H1 (cell line): Measurements from ENCODE around the gene NCBP1. TPM values are rescaled to one million over a fixed set of nuclear protein-coding genes. Genes with fewer than 3 reads are reported as not detected.

ENCODE experiments used
- CTCF ChIA-PET: fragments of 300-600 bp; sonication (Branson Sonifier 250); formaldehyde crosslinking; loops from one replicate; lab custom pipeline; 2021; ENCODE audit not compliant: partially characterized antibody; lab: Charles Lee
- POLR2A ChIA-PET: fragments of 300-600 bp; sonication (Branson Sonifier 250); formaldehyde crosslinking; loops from one replicate; lab custom pipeline; 2021; ENCODE audit warnings: inconsistent platforms; ENCODE audit not compliant: partially characterized antibody; lab: Charles Lee
- DNase-seq, 2 experiments: peaks; one replicate each; pipeline versions ENCODE4 v3.0.0 to v3.0.0-alpha.2; 2010 to 2022; ENCODE audit warnings: low spot score in 2 of 2, low read depth in 1 of 2, mixed read lengths in 1 of 2
- FAIRE-seq: peaks from 2 replicates; lab custom pipeline; 2011; peaks lifted over from hg19 to GRCh38; lab: Jason Lieb, UNC
- H2AFZ ChIP-seq: 2 replicates; pipeline ENCODE4 v1.8.1; 2012; ENCODE audit warnings: low read length, inconsistent platforms
- H2AK5ac ChIP-seq: 2 replicates; pipeline ENCODE4 v1.6.1; 2013; ENCODE audit warnings: low read depth, low read length
- H2BK120ac ChIP-seq: replicated peaks from 2 replicates; pipeline ENCODE3; 2013; ENCODE audit warnings: low read depth, low read length, inconsistent platforms
- H2BK12ac ChIP-seq: 2 replicates; pipeline ENCODE4 v1.6.1; 2013; ENCODE audit warnings: low read depth, low read length
- H2BK15ac ChIP-seq: 2 replicates; pipeline ENCODE4 v1.6.1; 2013; ENCODE audit warnings: low read length
- H2BK20ac ChIP-seq: 2 replicates; pipeline ENCODE4 v1.6.1; 2013; ENCODE audit warnings: low read length
- H2BK5ac ChIP-seq: 2 replicates; pipeline ENCODE4 v1.6.1; 2013; ENCODE audit warnings: low read depth, low read length
- H3K14ac ChIP-seq: 2 replicates; pipeline ENCODE4 v1.6.1; 2013; ENCODE audit warnings: inconsistent platforms; ENCODE audit not compliant: insufficient read length
- H3K18ac ChIP-seq: 2 replicates; pipeline ENCODE4 v1.6.1; 2013; ENCODE audit warnings: low read length; ENCODE audit errors: extremely low read depth
- H3K23ac ChIP-seq: 2 replicates; pipeline ENCODE4 v1.6.1; 2013; ENCODE audit warnings: inconsistent platforms; ENCODE audit not compliant: insufficient read length
- H3K23me2 ChIP-seq: 2 replicates; pipeline ENCODE4 v1.6.1; 2013; ENCODE audit warnings: low read depth, low read length
- H3K27ac ChIP-seq: 2 replicates; pipeline ENCODE4 v1.6.1; 2011; ENCODE audit warnings: low read depth, low read length, inconsistent platforms
- H3K27me3 ChIP-seq, 4 experiments: replicated peaks in 1 of 4; 1 replicate in 1 of 4; 2 replicates in 3 of 4; pipeline versions ENCODE4 v1.6.1 to v1.8.1; 2011 to 2013; ENCODE audit warnings: low read length in 3 of 4, mild to moderate bottlenecking in 3 of 4, inconsistent platforms in 2 of 4, mixed read lengths in 2 of 4, moderate library complexity in 1 of 4; ENCODE audit not compliant: control insufficient read depth in 3 of 4, insufficient read depth in 3 of 4; ENCODE audit errors: extremely low read depth in 1 of 4
- H3K36me3 ChIP-seq, 4 experiments: 2 replicates each; pipeline versions ENCODE4 v1.6.1 to v1.8.1; 2011 to 2013; ENCODE audit warnings: mild to moderate bottlenecking in 4 of 4, low read length in 3 of 4, moderate library complexity in 2 of 4, control low read depth in 1 of 4, inconsistent platforms in 1 of 4; ENCODE audit not compliant: insufficient read depth in 4 of 4, control insufficient read depth in 2 of 4
- H3K4ac ChIP-seq: replicated peaks from 2 replicates; pipeline ENCODE3; 2013; ENCODE audit warnings: low read length, low read depth, mixed read lengths, inconsistent platforms; ENCODE audit not compliant: insufficient read length
- H3K4me1 ChIP-seq, 4 experiments: replicated peaks in 1 of 4; 1 replicate in 1 of 4; 2 replicates in 3 of 4; pipeline versions ENCODE4 v1.6.1 to v1.8.1; 2011 to 2013; ENCODE audit warnings: low read length in 3 of 4, inconsistent platforms in 2 of 4, mixed read lengths in 1 of 4; ENCODE audit not compliant: insufficient read depth in 4 of 4, control insufficient read depth in 3 of 4
- H3K4me2 ChIP-seq, 2 experiments: 2 replicates each; pipeline versions ENCODE4 v1.6.1 to v1.8.1; 2011 to 2013; ENCODE audit warnings: low read depth in 2 of 2, low read length in 2 of 2, control low read depth in 1 of 2, inconsistent platforms in 1 of 2, mild to moderate bottlenecking in 1 of 2; ENCODE audit not compliant: insufficient read depth in 1 of 2
- H3K4me3 ChIP-seq, 4 experiments: fragments of 200-600, 300-600 bp in 1 of 4; sonication (generic), shearing (Covaris generic), sonication (Bioruptor Twin) in 1 of 4; 2 replicates each; pipeline versions ENCODE4 v1.5.1 to v1.8.1; 2011 to 2016; ENCODE audit warnings: low read length in 4 of 4, low read depth in 3 of 4, control low read depth in 2 of 4, inconsistent platforms in 2 of 4, mild to moderate bottlenecking in 2 of 4, mixed read lengths in 1 of 4, moderate library complexity in 1 of 4; ENCODE audit not compliant: insufficient read depth in 2 of 4; ENCODE audit errors: extremely low read depth in 1 of 4
- H3K56ac ChIP-seq: replicated peaks from 2 replicates; pipeline ENCODE3; 2013; ENCODE audit warnings: low read depth, mild to moderate bottlenecking, mixed read lengths, low read length, inconsistent platforms; ENCODE audit not compliant: insufficient read length
- H3K79me1 ChIP-seq: 2 replicates; pipeline ENCODE4 v1.6.1; 2013; ENCODE audit warnings: low read depth, low read length, control low read depth
- H3K79me2 ChIP-seq, 2 experiments: 2 replicates each; pipeline versions ENCODE4 v1.6.1 to v1.8.1; 2012 to 2013; ENCODE audit warnings: low read length in 2 of 2, mild to moderate bottlenecking in 2 of 2, inconsistent platforms in 1 of 2; ENCODE audit not compliant: insufficient read depth in 2 of 2, control insufficient read depth in 1 of 2
- H3K9ac ChIP-seq, 4 experiments: replicated peaks in 1 of 4; 1 replicate in 1 of 4; 2 replicates in 3 of 4; pipeline versions ENCODE4 v1.6.1 to v1.8.1; 2011 to 2013; ENCODE audit warnings: low read depth in 3 of 4, low read length in 3 of 4, control low read depth in 2 of 4, mild to moderate bottlenecking in 2 of 4, moderate library complexity in 2 of 4, inconsistent platforms in 1 of 4; ENCODE audit errors: extremely low read depth in 1 of 4
- H3K9me3 ChIP-seq, 2 experiments: 2 replicates each; pipeline versions ENCODE4 v1.6.1 to v1.8.1; 2012 to 2013; ENCODE audit warnings: mild to moderate bottlenecking in 2 of 2, moderate library complexity in 2 of 2, control low read depth in 1 of 2, inconsistent platforms in 1 of 2, low read depth in 1 of 2, low read length in 1 of 2, mixed read lengths in 1 of 2; ENCODE audit not compliant: insufficient read depth in 2 of 2
- H4K20me1 ChIP-seq, 2 experiments: replicated peaks in 1 of 2; 2 replicates each; pipeline versions ENCODE3 to v1.8.1; 2011 to 2013; ENCODE audit warnings: inconsistent platforms in 2 of 2, low read length in 2 of 2, mild to moderate bottlenecking in 1 of 2; ENCODE audit not compliant: insufficient read depth in 2 of 2, control insufficient read depth in 1 of 2
- H4K5ac ChIP-seq: 2 replicates; pipeline ENCODE4 v1.6.1; 2013; ENCODE audit warnings: low read length, low read depth, mixed read lengths, inconsistent platforms; ENCODE audit not compliant: insufficient read length
- H4K8ac ChIP-seq: 2 replicates; pipeline ENCODE4 v1.8.0; 2013; ENCODE audit warnings: mild to moderate bottlenecking, moderate library complexity, low read length, inconsistent platforms; ENCODE audit not compliant: insufficient read depth; ENCODE audit errors: extremely low read depth
- H4K91ac ChIP-seq: replicated peaks from 2 replicates; pipeline ENCODE3; 2013; ENCODE audit warnings: low read length, mixed read lengths, inconsistent platforms; ENCODE audit not compliant: insufficient read length
- RAD21 ChIP-seq, 2 experiments: IDR thresholded peaks in 1 of 2; conservative IDR thresholded peaks in 1 of 2; 2 replicates each; pipeline ENCODE4 v1.6.1; 2011; ENCODE audit warnings: low read depth in 2 of 2, low read length in 2 of 2, improper control_type of control experiment in 1 of 2, inconsistent platforms in 1 of 2, mild to moderate bottlenecking in 1 of 2, moderate library complexity in 1 of 2
- WGBS, 2 experiments: shearing (Covaris generic) in 1 of 2; methylation state at CpG; one replicate each; pipeline versions ENCODE4 v1.1.6 to v1.1.7; 2013 to 2015; ENCODE audit warnings: low lambda C conversion rate in 2 of 2, mixed read lengths in 2 of 2, inconsistent platforms in 1 of 2, low coverage in 1 of 2, missing lambda C conversion rate in 1 of 2; ENCODE audit not compliant: insufficient replicate concordance in 2 of 2, insufficient coverage in 1 of 2, insufficient read length in 1 of 2; ENCODE audit errors: extremely low coverage in 1 of 2, missing lambda C conversion rate in 1 of 2; 5-methylcytosine and 5-hydroxymethylcytosine counted together
- polyA plus RNA-seq, 7 experiments: library from polyadenylated mRNA; depleted of rRNA in 3 of 7; stranded (reverse) in 5 of 7; unstranded in 2 of 7; fragments of >200 nt in 5 of 7; fragments of 200-250 nt in 2 of 7; gene quantifications; 1 replicate in 5 of 7; 2 replicates in 1 of 7; 4 replicates in 1 of 7; pipeline versions ENCODE4 v1.2.1 to v1.2.3, GENCODE V29; 2011 to 2013; ENCODE audit warnings: missing spikeins in 2 of 7, mixed read lengths in 2 of 7
- total RNA-seq: library from RNA; stranded (reverse); fragmentation: NEBNext Ultra II Directional; extraction: Animal tissue kit (Norgen Biotek cat#: 25700); gene quantifications from 2 replicates; pipeline ENCODE4 v1.2.1, GENCODE V29; 2021
- TF ChIP-seq, protein P1 (sequence below): IDR thresholded peaks from 2 replicates; pipeline ENCODE4 v1.6.1; 2012; ENCODE audit warnings: inconsistent platforms

Gene NCBP1
- total and polyA plus RNA-seq, 2 of the 8 experiments (the other 6 are each of a cell fraction or from before 2014, with no cell fraction given): 14.7 to 54.0 TPM

DNA sequence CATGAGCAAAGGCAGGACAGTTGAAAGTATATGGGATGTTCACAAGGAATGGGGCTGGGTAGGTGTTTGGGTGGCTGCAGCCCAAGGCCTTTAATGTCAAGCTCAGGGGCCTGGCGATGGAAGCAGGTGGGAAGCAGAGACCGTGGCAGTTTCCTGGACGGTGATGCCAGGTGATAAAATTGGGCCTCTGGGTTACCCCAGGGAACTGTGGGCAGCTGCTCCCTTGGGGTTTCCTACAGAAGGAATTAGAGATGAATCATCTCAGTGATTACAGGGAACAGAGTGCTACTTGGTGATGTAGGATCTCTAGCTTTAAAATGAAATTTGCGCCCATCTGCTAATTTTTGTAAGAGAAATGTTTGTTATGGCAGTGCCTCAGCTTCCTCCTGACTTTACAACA lies 39.7 kb upstream of the NCBP1 start:
- H2BK12ac ChIP-seq: no peak overlapping the region
- no peak overlapping the region for H3K56ac ChIP-seq
- no peaks in the 10 kb centered on the region for H3K27me3 ChIP-seq
- WGBS, 2 experiments: 97% methylated on average over 4 of the region's 4 CpGs; no CpG with 5 or more reads in 1 of the 2 experiments
- no peak overlapping the region for H4K91ac ChIP-seq
- no peak overlapping the region for H3K4me3 ChIP-seq
- H3K23me2 ChIP-seq: no peaks in the 10 kb centered on the region
- CTCF ChIA-PET: interaction anchor here (0.5 to 22.2 kb wide), 9 partner anchors 13 to 825 kb away, joined by 3 to 574 read pairs (median 6); no protein-coding TSS in a partner anchor
- H2BK15ac ChIP-seq: no peak overlapping the region
- H2AFZ ChIP-seq: no peak overlapping the region
- no peak overlapping the region for H2BK5ac ChIP-seq
- H2BK120ac ChIP-seq: no peak overlapping the region
- no peak overlapping the region for H2BK20ac ChIP-seq
- POLR2A ChIA-PET: interaction anchor here (1.0 to 1.2 kb wide), 2 partner anchors 39 to 92 kb away, joined by 4 to 6 read pairs; partner anchors contain the start of genes NCBP1, TMOD1 and TSTD2
- no peak overlapping the region for H3K18ac ChIP-seq
- H2AK5ac ChIP-seq: no peak overlapping the region
- H3K36me3 ChIP-seq: no peaks in the 10 kb centered on the region
- H3K4me2 ChIP-seq: no peak overlapping the region
- FAIRE-seq: no peak
- H3K14ac ChIP-seq: no peak overlapping the region
- H4K20me1 ChIP-seq: no peaks in the 10 kb centered on the region
- DNase-seq: no peak
- H3K27ac ChIP-seq: no peak overlapping the region
- H3K9me3 ChIP-seq: no peaks in the 10 kb centered on the region
- no peak overlapping the region for H3K23ac ChIP-seq
- peaks cover 0 to 5% (median 0%) of the 10 kb centered on the region in 4 experiments; a peak in 4 of 7 replicates for H3K4me1 ChIP-seq
- no peak overlapping the region for H4K5ac ChIP-seq
- H3K79me2 ChIP-seq: no peaks in the 10 kb centered on the region
- H3K79me1 ChIP-seq: no peaks in the 10 kb centered on the region
- H4K8ac ChIP-seq: no peak overlapping the region
- H3K4ac ChIP-seq: no peak overlapping the region
- no peak overlapping the region for H3K9ac ChIP-seq
- TF ChIP-seq, protein P1, sequence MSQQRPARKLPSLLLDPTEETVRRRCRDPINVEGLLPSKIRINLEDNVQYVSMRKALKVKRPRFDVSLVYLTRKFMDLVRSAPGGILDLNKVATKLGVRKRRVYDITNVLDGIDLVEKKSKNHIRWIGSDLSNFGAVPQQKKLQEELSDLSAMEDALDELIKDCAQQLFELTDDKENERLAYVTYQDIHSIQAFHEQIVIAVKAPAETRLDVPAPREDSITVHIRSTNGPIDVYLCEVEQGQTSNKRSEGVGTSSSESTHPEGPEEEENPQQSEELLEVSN: no peak
- TF ChIP-seq RAD21 (IDR thresholded peaks at IDR 0.05 in 1 of 2, conservative IDR thresholded peaks at IDR 0.05 in 1 of 2; ENCODE audit: low read depth in 2 of 2, low read length in 2 of 2): no peak
